Body of pancreas (tissue), 4 donors: Measurements from ENCODE around the gene NKAIN2.

Experiments used
- POLR2A ChIP-seq, 3 donors: fragments of 450-650 bp; IDR thresholded peaks; one replicate each; pipeline ENCODE4 v1.6.1; 2016; ENCODE audit warnings: antibody characterized with exemption in 3 of 3, mild to moderate bottlenecking in 2 of 3
- TF ChIP-seq, protein P1 (sequence below), 7 experiments: fragments of 450-650 bp in 4 of 7; fragments of 200-600 bp in 3 of 7; sonication (generic) in 3 of 7; IDR thresholded peaks; one replicate each; pipeline ENCODE4 v1.5.1; 2016 to 2019; ENCODE audit warnings: antibody characterized with exemption in 7 of 7

DNA sequence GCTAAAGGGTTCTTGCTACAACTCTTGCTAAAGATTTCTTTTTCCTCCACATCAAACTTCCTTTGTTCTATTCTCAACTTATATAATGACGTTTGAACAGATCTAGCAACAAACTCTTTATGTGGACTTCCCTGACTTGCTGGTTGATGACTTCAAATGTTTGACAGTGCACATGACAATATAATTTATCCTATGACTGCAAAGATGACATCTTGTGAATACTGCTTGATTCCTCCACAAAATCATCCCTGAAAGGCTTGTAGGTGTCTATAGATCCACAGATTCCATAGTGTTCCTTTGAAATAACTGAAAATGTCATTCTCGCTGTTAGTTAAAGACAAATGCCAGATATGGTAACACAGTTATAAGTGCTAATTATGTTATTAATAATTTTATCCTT lies 478.9 kb downstream of the NKAIN2 start:
- TF ChIP-seq, protein P1, sequence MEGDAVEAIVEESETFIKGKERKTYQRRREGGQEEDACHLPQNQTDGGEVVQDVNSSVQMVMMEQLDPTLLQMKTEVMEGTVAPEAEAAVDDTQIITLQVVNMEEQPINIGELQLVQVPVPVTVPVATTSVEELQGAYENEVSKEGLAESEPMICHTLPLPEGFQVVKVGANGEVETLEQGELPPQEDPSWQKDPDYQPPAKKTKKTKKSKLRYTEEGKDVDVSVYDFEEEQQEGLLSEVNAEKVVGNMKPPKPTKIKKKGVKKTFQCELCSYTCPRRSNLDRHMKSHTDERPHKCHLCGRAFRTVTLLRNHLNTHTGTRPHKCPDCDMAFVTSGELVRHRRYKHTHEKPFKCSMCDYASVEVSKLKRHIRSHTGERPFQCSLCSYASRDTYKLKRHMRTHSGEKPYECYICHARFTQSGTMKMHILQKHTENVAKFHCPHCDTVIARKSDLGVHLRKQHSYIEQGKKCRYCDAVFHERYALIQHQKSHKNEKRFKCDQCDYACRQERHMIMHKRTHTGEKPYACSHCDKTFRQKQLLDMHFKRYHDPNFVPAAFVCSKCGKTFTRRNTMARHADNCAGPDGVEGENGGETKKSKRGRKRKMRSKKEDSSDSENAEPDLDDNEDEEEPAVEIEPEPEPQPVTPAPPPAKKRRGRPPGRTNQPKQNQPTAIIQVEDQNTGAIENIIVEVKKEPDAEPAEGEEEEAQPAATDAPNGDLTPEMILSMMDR (IDR thresholded peaks at IDR 0.05): no peak
- TF ChIP-seq POLR2A (IDR thresholded peaks at IDR 0.05): no peak
